Endothelial cell of umbilical vein (primary cell): Measurements from ENCODE around the gene RWDD1. TPM values are rescaled to one million over a fixed set of nuclear protein-coding genes. Genes with fewer than 3 reads are reported as not detected.

ENCODE experiments used
- BruUV-seq: library from RNA; stranded (reverse); fragments of 400-500 nt; replicated peaks from 2 replicates; lab custom pipeline; 2021; lab: Mats Ljungman, UMichigan
- CTCF ChIA-PET: fragments of 300-600, 350-600 bp; sonication (Branson Sonifier 250); formaldehyde crosslinking; loops from one replicate; lab custom pipeline; 2021; ENCODE audit warnings: antibody characterized with exemption, inconsistent platforms; lab: Charles Lee
- POLR2A ChIA-PET: fragments of 300-600, 350-600 bp; sonication (Branson Sonifier 250); formaldehyde crosslinking; loops from one replicate; lab custom pipeline; 2021; ENCODE audit warnings: antibody characterized with exemption, inconsistent platforms; lab: Charles Lee
- DNase-seq: peaks from one replicate; pipeline ENCODE4 v3.0.0-alpha.2; 2011; ENCODE audit warnings: low read depth, low spot score
- FAIRE-seq: peaks from 2 replicates; lab custom pipeline; 2011; peaks lifted over from hg19 to GRCh38; lab: Jason Lieb, UNC
- H2AFZ ChIP-seq: 2 replicates; pipeline ENCODE4 v1.6.0; 2012; ENCODE audit warnings: low read depth, low read length, control low read depth, inconsistent platforms
- H3K27ac ChIP-seq: 2 replicates; pipeline ENCODE4 v1.5.1; 2011; ENCODE audit warnings: low read depth, mild to moderate bottlenecking, control low read depth, low read length, moderate library complexity; ENCODE audit not compliant: insufficient read depth
- H3K27me3 ChIP-seq, 2 experiments: 2 replicates each; pipeline versions ENCODE4 v1.6.0 to v1.6.1; 2011; ENCODE audit warnings: low read length in 2 of 2, mixed read lengths in 1 of 2; ENCODE audit not compliant: control insufficient read depth in 2 of 2, insufficient read depth in 2 of 2
- H3K36me3 ChIP-seq, 2 experiments: 2 replicates in 1 of 2; 3 replicates in 1 of 2; pipeline ENCODE4 v1.5.1; 2011; ENCODE audit warnings: low read length in 2 of 2, mild to moderate bottlenecking in 1 of 2, moderate library complexity in 1 of 2; ENCODE audit not compliant: control insufficient read depth in 2 of 2, insufficient read depth in 2 of 2; ENCODE audit errors: extremely low read depth in 1 of 2
- H3K4me1 ChIP-seq: 3 replicates; pipeline ENCODE4 v1.5.1; 2011; ENCODE audit warnings: mild to moderate bottlenecking, low read length; ENCODE audit not compliant: control insufficient read depth, insufficient read depth; ENCODE audit errors: extremely low read depth
- H3K4me2 ChIP-seq: 2 replicates; pipeline ENCODE4 v1.6.1; 2011; ENCODE audit warnings: low read length, control low read depth, mixed read lengths; ENCODE audit not compliant: insufficient read depth
- H3K4me3 ChIP-seq, 3 experiments: fragments of 200-600 bp in 1 of 3; sonication (generic), shearing (Covaris generic) in 1 of 3; replicated peaks in 1 of 3; 2 replicates each; pipeline ENCODE4 v1.5.1; 2011 to 2016; ENCODE audit warnings: control low read depth in 3 of 3, low read length in 3 of 3, mild to moderate bottlenecking in 2 of 3, inconsistent platforms in 1 of 3, low read depth in 1 of 3, moderate library complexity in 1 of 3; ENCODE audit not compliant: insufficient read depth in 1 of 3
- H3K79me2 ChIP-seq: 2 replicates; pipeline ENCODE4 v1.6.0; 2012; ENCODE audit warnings: low read length, inconsistent platforms; ENCODE audit not compliant: control insufficient read depth, insufficient read depth
- H3K9ac ChIP-seq: replicated peaks from 2 replicates; pipeline ENCODE3; 2011; ENCODE audit warnings: low read length, control low read depth; ENCODE audit not compliant: insufficient read depth; ENCODE audit errors: extremely low read depth
- H3K9me1 ChIP-seq: replicated peaks from 3 replicates; pipeline ENCODE4 v1.6.0; 2011; ENCODE audit warnings: mild to moderate bottlenecking, low read length; ENCODE audit not compliant: control insufficient read depth, insufficient read depth; ENCODE audit errors: extremely low read depth
- H3K9me3 ChIP-seq: replicated peaks from 2 replicates; pipeline ENCODE4 v1.5.1; 2012; ENCODE audit warnings: low read length, inconsistent platforms; ENCODE audit not compliant: control insufficient read depth, insufficient read depth
- H4K20me1 ChIP-seq: replicated peaks from 2 replicates; pipeline ENCODE3; 2011; ENCODE audit warnings: mild to moderate bottlenecking, low read length; ENCODE audit not compliant: control insufficient read depth, insufficient read depth; ENCODE audit errors: extremely low read depth
- CTCF ChIP-seq, 2 donors: IDR thresholded peaks; 1 replicate in 1 of 2; 2 replicates in 1 of 2; pipeline ENCODE4 v1.5.1; 2011; ENCODE audit warnings: low read length in 2 of 2, mild to moderate bottlenecking in 2 of 2, moderate library complexity in 2 of 2, control low read depth in 1 of 2, inconsistent platforms in 1 of 2, low read depth in 1 of 2; ENCODE audit not compliant: insufficient read depth in 1 of 2; ENCODE audit errors: extremely low read depth in 1 of 2
- EZH2 ChIP-seq: IDR thresholded peaks from 2 replicates; pipeline ENCODE4 v1.6.1; 2012; ENCODE audit warnings: borderline replicate concordance, low read depth, mild to moderate bottlenecking, moderate library complexity, low read length, inconsistent platforms; ENCODE audit not compliant: severe bottlenecking
- FOS ChIP-seq: IDR thresholded peaks from 2 replicates; pipeline ENCODE4 v1.6.1; 2011; ENCODE audit warnings: mild to moderate bottlenecking, low read length, moderate library complexity, borderline replicate concordance; ENCODE audit not compliant: insufficient read depth
- GATA2 ChIP-seq: IDR thresholded peaks from 2 replicates; pipeline ENCODE4 v1.7.0; 2011; ENCODE audit warnings: low read depth, mild to moderate bottlenecking, moderate library complexity, mixed read lengths, low read length; ENCODE audit not compliant: insufficient read length, insufficient read depth
- JUN ChIP-seq: IDR thresholded peaks from 2 replicates; pipeline ENCODE4 v1.6.1; 2011; ENCODE audit warnings: borderline replicate concordance, low read depth; ENCODE audit not compliant: insufficient read length, insufficient read depth
- MAX ChIP-seq: IDR thresholded peaks from 2 replicates; pipeline ENCODE4 v1.6.1; 2011; ENCODE audit not compliant: insufficient read depth, insufficient read length
- MYC ChIP-seq: IDR thresholded peaks from one replicate; pipeline ENCODE4 v1.6.1; 2011; ENCODE audit warnings: mild to moderate bottlenecking, low read depth, low read length
- POLR2A ChIP-seq: IDR thresholded peaks from 2 replicates; pipeline ENCODE4 v1.6.1; 2012; ENCODE audit warnings: low read depth, mild to moderate bottlenecking, control low read depth, low read length
- POLR2AphosphoS5 ChIP-seq: IDR thresholded peaks from 2 replicates; pipeline ENCODE4 v1.6.1; 2012; ENCODE audit warnings: low read depth, mild to moderate bottlenecking, control low read depth, low read length, moderate library complexity; ENCODE audit not compliant: insufficient read depth
- dilution Hi-C: fragments of 300-500 bp; cut with MboI; formaldehyde crosslinking; loops from one replicate; pipeline ENCODE4 v1.15.0; 2019; ENCODE audit warnings: low sequenced_read_pairs; ENCODE audit not compliant: extremely low pct_ligation_motif_present
- intact Hi-C: fragments of 100-400 bp; cut with micrococcal nuclease; formaldehyde crosslinking; loops from one replicate; pipeline ENCODE4 v1.10.0; 2022
- polyA plus RNA-seq, 4 experiments: library from polyadenylated mRNA; depleted of rRNA in 3 of 4; stranded (reverse) in 3 of 4; unstranded in 1 of 4; fragments of >200 nt; gene quantifications; 2 replicates each; pipeline versions ENCODE4 v1.2.1 to v1.2.3, GENCODE V29; 2011 to 2012; ENCODE audit warnings: missing spikeins in 1 of 4
- total RNA-seq: library from RNA; stranded (reverse); gene quantifications from 2 replicates; pipeline ENCODE4 v1.2.3, GENCODE V29; 2021

RWDD1 gene
- total and polyA plus RNA-seq, 2 donors (not counting 3 experiments of a cell fraction or from before 2014, with no cell fraction given), result 18.7 to 37.9 TPM

DNA sequence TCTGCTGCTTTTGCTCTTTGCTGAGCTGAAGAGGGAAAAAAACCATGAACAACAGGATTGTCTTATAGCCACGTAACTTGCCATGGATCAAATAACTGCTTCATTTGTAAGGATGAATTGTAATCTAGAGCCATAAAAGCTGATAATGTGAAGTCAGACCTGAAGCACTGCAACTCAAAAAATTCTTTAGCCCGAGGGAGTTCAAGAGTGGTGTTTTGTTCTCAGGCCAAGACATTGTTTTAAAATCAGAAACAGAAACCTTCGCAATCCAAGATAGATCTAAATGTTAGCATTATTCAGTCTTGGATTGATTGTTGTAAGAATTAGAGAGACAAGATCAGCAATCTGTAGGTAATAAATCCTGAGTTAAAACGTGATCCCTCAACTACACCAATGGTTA, 25.7 kb upstream of the RWDD1 start, which contains the start of gene TRAPPC3L:
Gene TRAPPC3L (minus strand): TSS at position 34 of the 400 bp plus-strand sequence. CDS start 170 bp downstream, outside the sequence.
- H3K9me3 ChIP-seq, result no peaks in the 10 kb centered on the region
- no TSS peak for BruUV-seq
- CTCF ChIA-PET, result interaction anchor here (1.1 to 1.2 kb wide), 3 partner anchors 12 to 328 kb away, joined by 3 to 4 read pairs (median 4); no protein-coding TSS in a partner anchor
- no peak within 1 kb of the TSS for H2AFZ ChIP-seq
- H4K20me1 ChIP-seq, result no peaks in the 10 kb centered on the region
- intact Hi-C loops, result no loop called here
- POLR2A ChIA-PET, result no interaction called here
- FAIRE-seq (no peak), DNase-seq (no peak)
- no peaks in the 10 kb centered on the region for H3K36me3 ChIP-seq
- dilution Hi-C loops, result no loop called here
- no peak for TF ChIP-seq POLR2A
- no peak for TF ChIP-seq CTCF (IDR thresholded peaks at IDR 0.05; ENCODE audit: extremely low read depth in 1 of 2, insufficient read depth in 1 of 2, low read depth in 1 of 2, low read length in 2 of 2)
- TF ChIP-seq MAX, result no peak
- no peak for TF ChIP-seq GATA2
- no peak for TF ChIP-seq FOS
- TF ChIP-seq EZH2, result no peak
- TF ChIP-seq MYC, result no peak
- TF ChIP-seq POLR2AphosphoS5, result no peak
- TF ChIP-seq JUN, result no peak
- H3K4me1 ChIP-seq, result no peaks in the 10 kb centered on the region
- H3K79me2 ChIP-seq, result no peaks in the 10 kb centered on the region
- no peak within 1 kb of the TSS for H3K9ac ChIP-seq
- no peak within 1 kb of the TSS for H3K4me2 ChIP-seq
- H3K27me3 ChIP-seq, result no peaks in the 10 kb centered on the region
- H3K27ac ChIP-seq, result no peak within 1 kb of the TSS
- H3K4me3 ChIP-seq, result no peak within 1 kb of the TSS
- H3K9me1 ChIP-seq, result no peaks in the 10 kb centered on the region
